ENCODE data around the gene MAGED1.
A peak's percentile ranks its signal among the peaks of the same experiment; 100 is the strongest.

MAGED1 gene, protein sequence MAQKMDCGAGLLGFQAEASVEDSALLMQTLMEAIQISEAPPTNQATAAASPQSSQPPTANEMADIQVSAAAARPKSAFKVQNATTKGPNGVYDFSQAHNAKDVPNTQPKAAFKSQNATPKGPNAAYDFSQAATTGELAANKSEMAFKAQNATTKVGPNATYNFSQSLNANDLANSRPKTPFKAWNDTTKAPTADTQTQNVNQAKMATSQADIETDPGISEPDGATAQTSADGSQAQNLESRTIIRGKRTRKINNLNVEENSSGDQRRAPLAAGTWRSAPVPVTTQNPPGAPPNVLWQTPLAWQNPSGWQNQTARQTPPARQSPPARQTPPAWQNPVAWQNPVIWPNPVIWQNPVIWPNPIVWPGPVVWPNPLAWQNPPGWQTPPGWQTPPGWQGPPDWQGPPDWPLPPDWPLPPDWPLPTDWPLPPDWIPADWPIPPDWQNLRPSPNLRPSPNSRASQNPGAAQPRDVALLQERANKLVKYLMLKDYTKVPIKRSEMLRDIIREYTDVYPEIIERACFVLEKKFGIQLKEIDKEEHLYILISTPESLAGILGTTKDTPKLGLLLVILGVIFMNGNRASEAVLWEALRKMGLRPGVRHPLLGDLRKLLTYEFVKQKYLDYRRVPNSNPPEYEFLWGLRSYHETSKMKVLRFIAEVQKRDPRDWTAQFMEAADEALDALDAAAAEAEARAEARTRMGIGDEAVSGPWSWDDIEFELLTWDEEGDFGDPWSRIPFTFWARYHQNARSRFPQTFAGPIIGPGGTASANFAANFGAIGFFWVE

DNA sequence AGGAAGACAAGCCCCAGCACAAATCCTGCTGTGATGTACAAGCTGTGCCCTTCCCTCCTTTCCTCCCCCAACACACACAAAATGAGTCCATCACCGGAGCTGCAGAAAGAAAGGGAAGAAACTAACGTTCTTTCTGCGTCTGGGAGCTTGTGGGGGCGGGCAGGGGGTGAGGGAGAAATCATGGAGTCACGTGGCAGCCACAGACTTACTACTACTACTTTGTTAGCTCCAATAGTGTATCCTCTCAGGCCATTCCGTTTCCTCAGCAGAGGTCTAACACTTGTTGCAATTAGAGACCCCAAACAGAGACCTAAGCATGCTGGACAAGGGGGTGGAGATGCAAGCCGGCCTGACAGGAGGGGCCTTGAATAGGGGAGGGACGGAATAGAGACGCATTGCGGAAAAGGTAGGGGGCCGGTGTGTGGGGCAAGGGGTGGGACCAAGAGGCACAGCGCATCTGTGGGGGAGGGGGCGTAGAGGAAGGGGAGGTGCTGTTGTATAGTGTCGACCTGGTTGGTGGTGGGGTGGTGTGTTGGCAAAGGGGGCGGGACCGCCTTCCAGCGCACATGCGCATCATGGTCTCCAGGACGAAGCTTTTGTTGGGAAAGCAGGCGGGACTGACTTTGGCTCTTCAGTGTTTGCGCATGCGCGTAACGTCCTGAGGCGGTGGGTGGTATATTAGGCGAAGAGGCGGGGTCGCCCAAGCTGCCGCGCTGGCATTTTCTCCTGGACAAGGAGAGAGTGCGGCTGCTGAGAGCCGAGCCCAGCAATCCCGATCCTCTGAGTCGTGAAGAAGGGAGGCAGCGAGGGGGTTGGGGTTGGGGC, at the start of gene MAGED1:
Gene MAGED1 (plus strand): TSS at position 703 of the 825 bp plus-strand sequence. CDS start 682 bp downstream, outside the sequence.
- peak; percentile 56 to 77 (median 61) for DNase-seq (ENCODE audit: low read depth in 3 of 3)

DNA sequence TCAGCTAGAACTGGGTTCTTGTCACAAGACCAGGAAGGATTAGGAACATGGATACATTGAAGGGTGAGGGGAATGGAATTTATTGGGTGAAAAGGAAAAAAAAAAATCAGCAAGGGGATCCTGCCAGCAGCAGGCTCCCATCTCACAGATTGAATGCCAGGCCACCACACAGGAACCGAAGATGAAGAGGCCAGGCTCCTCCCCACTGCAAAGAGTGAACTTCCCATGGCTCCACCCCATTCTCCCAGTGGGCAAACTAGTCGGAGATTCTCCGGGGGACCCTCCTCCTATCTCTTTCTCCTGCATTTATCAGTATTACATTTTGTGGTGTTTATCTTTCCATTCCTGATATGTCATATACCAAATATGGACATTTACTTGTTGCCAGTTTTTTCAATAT, 46.0 kb upstream of the MAGED1 start:
- DNase-seq (ENCODE audit: low read depth in 3 of 3), result no peak

- DNase-seq (ENCODE audit: low read depth in 3 of 3), result no peak
Measured at GRCh38 chrX:51851507-51852085, 41.8 kb upstream of the MAGED1 start.

- no peak for DNase-seq (ENCODE audit: low read depth in 3 of 3)
Measured at GRCh38 chrX:51852096-51852495, 41.3 kb upstream of the MAGED1 start.

DNA sequence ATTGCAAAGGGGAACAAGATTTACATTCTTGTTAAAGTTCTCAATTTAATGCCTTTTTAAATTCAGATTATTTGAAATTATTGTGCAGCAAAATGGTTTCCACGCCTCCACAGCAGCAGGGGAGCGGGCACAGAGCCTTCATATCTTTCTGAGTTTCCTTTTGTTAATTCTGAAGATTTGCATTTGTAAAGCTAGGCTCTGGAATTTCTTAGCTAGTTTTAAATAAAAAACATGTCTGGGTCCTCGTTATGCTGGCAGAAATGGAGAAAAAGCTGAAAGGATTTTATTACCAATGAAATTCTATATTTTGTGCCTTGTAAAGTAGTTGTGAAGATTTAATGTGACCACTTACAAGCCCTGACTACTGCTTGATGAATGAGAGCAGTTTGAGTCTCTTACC, 40.8 kb upstream of the MAGED1 start:
- no peak for DNase-seq (ENCODE audit: low read depth in 3 of 3)

DNA sequence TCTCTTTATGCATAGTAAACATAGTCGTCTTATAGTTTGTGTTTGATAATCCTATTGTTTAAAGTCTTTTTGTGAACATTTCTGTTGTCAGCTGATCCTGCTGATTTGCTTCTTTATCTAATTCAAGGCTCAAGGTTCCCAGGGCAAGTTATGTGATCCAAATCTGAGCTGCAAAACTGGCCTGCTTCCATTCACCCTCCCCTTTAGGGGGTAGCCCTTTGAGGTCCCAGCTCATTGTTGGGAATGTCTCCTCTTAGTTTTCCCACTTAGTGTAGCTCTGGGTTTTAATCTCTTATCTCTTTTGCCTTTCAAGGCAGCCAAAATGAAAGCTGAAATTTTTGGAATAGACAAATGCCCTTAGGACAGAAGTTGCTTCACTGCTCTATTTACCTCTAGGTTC, 40.2 kb upstream of the MAGED1 start:
- no peak for DNase-seq (ENCODE audit: low read depth in 3 of 3)

DNA sequence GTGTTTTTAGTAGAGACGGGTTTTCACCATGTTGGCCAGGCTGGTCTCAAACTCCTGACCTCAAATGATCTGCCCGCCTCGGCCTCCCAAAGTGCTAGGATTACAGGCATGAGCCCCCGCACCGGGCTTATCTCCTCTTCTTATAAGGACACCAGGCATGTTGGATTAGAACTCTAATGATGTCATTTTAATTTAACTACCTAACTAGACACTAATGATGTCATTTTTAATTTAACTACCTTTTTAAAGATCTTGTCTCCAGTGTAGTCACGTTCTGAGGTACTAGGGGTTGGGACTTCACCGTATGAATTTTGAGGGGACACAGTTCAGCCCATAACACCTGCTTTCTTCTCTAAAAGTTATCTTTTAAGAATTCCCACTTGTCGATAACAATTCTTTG, 37.7 kb upstream of the MAGED1 start:
- no peak for DNase-seq (ENCODE audit: low read depth in 3 of 3)

GRCh38 chrX:51857159-51857733, 36.2 kb upstream of the MAGED1 start:
- no peak for DNase-seq (ENCODE audit: low read depth in 3 of 3)

DNA sequence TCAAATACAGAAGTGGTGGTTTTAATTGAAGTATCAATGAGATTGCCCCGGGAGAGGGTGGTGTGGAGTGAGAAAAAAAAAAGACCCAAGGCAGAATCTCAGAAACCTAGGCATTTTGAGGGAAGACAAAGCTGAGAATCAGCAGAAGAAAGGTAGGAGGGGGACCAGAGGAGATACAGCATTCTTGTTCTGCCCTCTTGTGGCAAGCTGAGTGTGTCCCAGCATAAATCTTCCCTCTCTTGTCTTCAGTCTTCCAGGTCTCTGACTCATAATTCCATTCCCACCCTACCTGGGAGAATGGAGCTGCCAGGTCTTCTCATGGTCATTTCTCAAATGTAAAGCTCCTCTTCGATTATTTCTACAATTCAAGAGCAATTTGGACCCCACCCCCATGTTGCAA, 32.7 kb upstream of the MAGED1 start:
- no peak for DNase-seq (ENCODE audit: low read depth in 3 of 3)

- DNase-seq (ENCODE audit: low read depth in 3 of 3), result no peak
Measured at GRCh38 chrX:51862920-51863319, 30.5 kb upstream of the MAGED1 start.

GRCh38 chrX:51866210-51866609, 27.2 kb upstream of the MAGED1 start:
- no peak for DNase-seq (ENCODE audit: low read depth in 3 of 3)

DNA sequence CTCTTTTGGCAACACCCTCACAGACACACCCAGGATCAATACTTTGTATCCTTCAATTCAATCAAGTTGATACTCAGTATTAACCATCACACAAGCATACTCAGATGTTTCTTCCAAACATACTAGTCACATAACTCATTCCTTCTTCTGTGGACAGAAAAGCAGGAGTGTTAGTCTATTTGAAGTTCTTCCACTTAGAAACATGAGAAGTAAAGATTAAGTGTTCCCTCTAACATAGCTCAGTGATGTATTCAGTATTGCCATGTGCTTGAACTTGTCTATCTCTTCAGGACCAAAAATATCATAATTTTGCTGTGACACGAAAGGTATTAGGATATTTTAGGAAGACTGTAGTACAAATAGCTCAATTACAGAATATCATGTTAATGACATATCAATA, 25.8 kb upstream of the MAGED1 start:
- no peak for DNase-seq (ENCODE audit: low read depth in 3 of 3)

DNA sequence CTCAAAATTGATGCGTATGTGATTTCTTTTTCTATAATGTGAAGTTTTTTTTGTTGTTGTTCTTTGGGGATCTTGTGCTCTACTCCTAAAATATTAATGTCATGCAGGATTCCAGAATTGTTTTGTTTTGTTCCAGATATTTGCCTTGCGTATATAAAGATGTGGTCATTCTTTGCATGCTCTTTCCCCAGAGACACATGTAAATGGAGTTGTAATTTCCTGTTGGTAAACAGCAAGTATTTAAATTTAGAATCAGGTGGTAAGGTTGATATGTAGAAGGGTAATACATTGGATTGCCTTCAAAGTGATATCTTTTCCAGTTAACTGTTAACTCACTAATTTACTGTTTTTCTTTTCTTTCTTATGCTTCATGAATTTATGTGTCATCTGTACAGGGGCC, 23.1 kb upstream of the MAGED1 start:
- no peak for DNase-seq (ENCODE audit: low read depth in 3 of 3)

DNA sequence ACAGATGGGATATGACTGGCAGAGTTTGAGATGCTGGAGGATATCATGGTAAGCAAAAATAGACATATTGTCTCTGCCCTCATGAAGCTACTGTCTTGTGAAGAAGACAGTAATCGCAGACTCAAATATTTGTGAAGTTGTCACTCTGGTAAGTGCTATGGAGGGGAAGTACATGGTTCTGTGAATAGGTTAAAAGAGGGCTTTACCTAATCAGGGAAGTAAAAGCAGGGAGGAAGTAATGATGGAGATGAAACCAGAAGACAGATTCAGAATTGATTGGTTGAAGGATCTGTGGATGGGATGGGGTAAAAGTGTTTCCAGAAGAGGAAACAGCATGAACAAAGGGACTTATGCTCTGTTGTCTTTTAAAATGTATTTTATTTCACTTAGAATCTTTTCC, 19.3 kb upstream of the MAGED1 start:
- DNase-seq (ENCODE audit: low read depth in 3 of 3), result no peak

- no peak for DNase-seq (ENCODE audit: low read depth in 3 of 3)
Measured at GRCh38 chrX:51876441-51876840, 17.0 kb upstream of the MAGED1 start.

DNA sequence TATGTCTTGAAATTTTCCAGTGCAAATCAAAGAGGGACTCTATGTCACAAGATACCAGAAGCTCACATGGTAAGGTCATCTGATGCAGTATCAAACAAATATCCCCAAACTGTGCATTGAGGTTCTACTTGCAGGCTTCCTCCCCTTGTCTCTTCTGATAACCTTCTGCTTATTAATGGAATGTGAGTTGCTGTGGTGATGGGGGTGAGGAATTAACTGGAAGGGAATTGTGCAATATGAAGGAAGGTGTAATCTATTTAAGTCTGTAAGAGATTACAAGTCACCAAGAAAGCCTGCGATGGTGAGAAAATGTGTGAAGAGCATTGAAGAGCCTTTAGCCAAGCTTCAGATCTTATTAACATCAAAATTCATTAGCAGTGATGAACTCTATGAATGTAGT, 15.4 kb upstream of the MAGED1 start:
- DNase-seq (ENCODE audit: low read depth in 3 of 3), result no peak

DNA sequence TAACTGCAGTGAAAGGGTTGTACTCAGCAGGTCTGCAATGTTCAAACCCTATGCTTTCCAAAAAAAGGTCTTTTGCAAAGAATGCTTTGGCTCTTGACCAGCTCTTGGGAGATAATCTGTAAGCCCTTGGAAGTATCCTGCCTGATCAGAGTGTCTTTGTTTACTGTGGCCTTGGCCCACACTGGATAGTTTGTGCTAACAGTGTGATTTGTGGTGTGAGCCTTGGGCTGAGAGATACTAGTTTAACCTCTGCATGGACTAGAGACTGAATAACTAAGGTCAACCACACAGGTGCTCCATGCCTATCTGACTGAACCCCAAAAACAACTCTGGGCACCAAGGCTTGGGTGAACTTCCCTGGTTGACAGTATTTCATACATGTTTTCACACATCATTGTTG, 3.6 kb upstream of the MAGED1 start:
- no peak for DNase-seq (ENCODE audit: low read depth in 3 of 3)

DNA sequence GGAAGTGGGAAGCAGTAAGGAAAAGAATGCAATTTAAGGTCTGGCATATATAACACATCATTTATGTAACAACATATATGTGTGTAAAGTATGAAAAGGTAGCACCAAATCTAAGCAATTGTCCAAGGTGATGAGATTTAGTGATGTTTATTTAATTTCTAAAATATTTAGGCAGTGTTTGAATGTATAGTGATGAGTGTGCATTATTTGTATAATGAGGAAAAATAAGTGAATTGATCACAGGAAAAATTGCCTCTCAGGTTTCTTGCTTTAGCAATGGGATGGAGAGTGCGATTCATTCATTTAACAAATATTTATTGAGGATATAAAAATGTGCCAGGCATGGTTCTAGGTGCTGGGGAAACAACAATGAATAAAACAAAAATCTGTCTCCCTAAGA, 2.2 kb upstream of the MAGED1 start:
- no peak for DNase-seq (ENCODE audit: low read depth in 3 of 3)

DNA sequence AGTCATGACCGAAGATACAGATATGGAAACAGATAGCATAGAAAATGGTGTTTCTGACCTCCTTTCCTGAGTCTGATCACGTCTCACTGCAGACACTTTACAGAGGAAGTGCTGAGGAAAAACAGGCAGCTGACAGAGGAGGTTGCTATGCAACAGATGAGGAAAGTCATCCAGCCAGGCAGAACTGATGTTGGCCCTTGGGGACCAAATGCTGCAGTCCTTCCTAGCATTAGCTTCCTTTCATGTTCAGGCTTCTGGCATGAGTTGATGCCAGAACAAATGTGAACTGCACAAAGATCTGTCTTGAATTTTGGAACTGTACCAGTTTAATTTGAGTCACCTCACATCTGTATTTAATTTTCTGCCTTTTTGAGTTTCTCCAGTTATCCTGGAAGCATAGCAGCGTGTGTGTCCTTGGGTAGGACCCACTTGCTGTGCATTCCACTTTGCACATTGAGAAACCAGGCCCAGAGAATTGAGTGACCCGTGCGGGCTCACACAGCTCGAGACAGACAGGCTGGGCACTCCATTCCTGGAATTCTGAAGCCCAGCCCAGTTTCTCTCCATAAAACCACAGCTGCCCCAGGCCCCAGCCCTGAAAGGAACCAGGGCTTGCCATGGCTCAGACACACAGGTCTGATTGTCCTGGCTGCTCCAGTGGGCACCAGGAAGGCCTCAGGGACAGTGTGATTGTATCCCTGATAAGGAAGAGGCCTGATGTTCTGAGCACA, 1.4 kb upstream of the MAGED1 start:
- DNase-seq (ENCODE audit: low read depth in 3 of 3), result no peak

- no peak for DNase-seq (ENCODE audit: low read depth in 3 of 3)
Measured at GRCh38 chrX:51893931-51894696, 691 bp downstream of the MAGED1 start.

Data from stimulated activated CD4-positive, alpha-beta T cell treated with anti-CD3 and anti-CD28 coated beads, TNF-alpha, amount 100 ng/mL, for 24 hours (primary cell).